GM18907 (cell line): ENCODE results near the gene TBC1D2B.
A peak's percentile ranks its signal among the peaks of the same experiment; 100 is the strongest.

Source experiments
- ATAC-seq: cut with Tn5 transposase; IDR thresholded peaks from one replicate; pipeline ENCODE4 v1.9.1; 2021; ENCODE audit warnings: mild to moderate bottlenecking, moderate library complexity; ENCODE audit not compliant: unreplicated experiment

Gene TBC1D2B

GRCh38 chr15:78077053-78077870, at the start of gene TBC1D2B:
Gene TBC1D2B (minus strand): TSS chr15:78077711. CDS start chr15:78077652, 59 bp downstream.
- ATAC-seq: peak; percentile 64

- ATAC-seq: no peak
Measured at GRCh38 chr15:78125267-78125666, 47.8 kb upstream of the TBC1D2B start.

GRCh38 chr15:78120523-78120922, 43.0 kb upstream of the TBC1D2B start:
- no peak for ATAC-seq

GRCh38 chr15:78112551-78112950, 35.0 kb upstream of the TBC1D2B start:
- no peak for ATAC-seq

GRCh38 chr15:78111788-78112187, 34.3 kb upstream of the TBC1D2B start:
- ATAC-seq: no peak

- ATAC-seq: no peak
Measured at GRCh38 chr15:78110916-78111475, 33.5 kb upstream of the TBC1D2B start.

- ATAC-seq: no peak
Measured at GRCh38 chr15:78110096-78110495, 32.6 kb upstream of the TBC1D2B start.

- no peak for ATAC-seq
Measured at GRCh38 chr15:78109156-78109555, 31.6 kb upstream of the TBC1D2B start.

- ATAC-seq: no peak
Measured at GRCh38 chr15:78108300-78109084, 31.0 kb upstream of the TBC1D2B start.

- ATAC-seq: no peak
Measured at GRCh38 chr15:78107471-78107870, 30.0 kb upstream of the TBC1D2B start.

- no peak for ATAC-seq
Measured at GRCh38 chr15:78105476-78106241, 28.1 kb upstream of the TBC1D2B start.

GRCh38 chr15:78104566-78105475, 27.3 kb upstream of the TBC1D2B start:
- no peak for ATAC-seq

- ATAC-seq: peak; percentile 10
Measured at GRCh38 chr15:78104119-78104479, 26.6 kb upstream of the TBC1D2B start.

GRCh38 chr15:78103406-78104118, 26.1 kb upstream of the TBC1D2B start:
- peak; percentile 70 for ATAC-seq

- no peak for ATAC-seq
Measured at GRCh38 chr15:78102741-78103140, 25.2 kb upstream of the TBC1D2B start.

- no peak for ATAC-seq
Measured at GRCh38 chr15:78102211-78102610, 24.7 kb upstream of the TBC1D2B start.

GRCh38 chr15:78101423-78102105, 24.1 kb upstream of the TBC1D2B start:
- no peak for ATAC-seq

- no peak for ATAC-seq
Measured at GRCh38 chr15:78100886-78101285, 23.4 kb upstream of the TBC1D2B start.
